HCT116 (cell line): ENCODE data around the gene DUSP18. TPM values are rescaled to one million over a fixed set of nuclear protein-coding genes. Genes with fewer than 3 reads are reported as not detected.

Source experiments
- total RNA-seq: library from RNA; stranded (reverse); gene quantifications from one replicate; pipeline ENCODE4 v1.2.1, GENCODE V29; 2021; ENCODE audit not compliant: unreplicated experiment

The DUSP18 gene
- total RNA-seq, 1 experiment from 2014 or later: 9.7 TPM

Other genes with a start within 250 kb of the DUSP18 start
- gene MTFP1, start 242.1 kb downstream of the DUSP18 start, total RNA-seq: 36.1 TPM
- not detected for gene SEC14L3, start 195.9 kb downstream of the DUSP18 start, total RNA-seq
- 12.7 TPM for gene SEC14L4, start 162.2 kb downstream of the DUSP18 start, total RNA-seq
- not detected for gene SEC14L6, start 121.1 kb downstream of the DUSP18 start, total RNA-seq
- gene GAL3ST1, start 93.2 kb downstream of the DUSP18 start, total RNA-seq: 2.1 TPM
- gene PES1, start 76.0 kb downstream of the DUSP18 start, total RNA-seq: 167 TPM
- gene TCN2, start 60.7 kb downstream of the DUSP18 start, total RNA-seq: 2.2 TPM
- gene SLC35E4, start 32.1 kb downstream of the DUSP18 start, total RNA-seq: 6.2 TPM
- gene OSBP2, start 27.0 kb upstream of the DUSP18 start, total RNA-seq: 12.9 TPM